GM18951 (cell line): ENCODE measurements around the gene GAS7.

Source experiments
- POLR2A ChIP-seq: IDR thresholded peaks from 4 replicates; pipeline ENCODE4 v1.6.1; 2011; ENCODE audit warnings: mild to moderate bottlenecking; ENCODE audit not compliant: insufficient read length, insufficient read depth; ENCODE audit errors: extremely low read depth
- in situ Hi-C: fragments of 300-500 bp; cut with MboI; formaldehyde crosslinking; loops from one replicate; pipeline ENCODE4 v1.12.0; 2022; ENCODE audit warnings: low sequenced_read_pairs, mixed read lengths, inconsistent platforms; ENCODE audit not compliant: unreplicated experiment

Gene GAS7

DNA sequence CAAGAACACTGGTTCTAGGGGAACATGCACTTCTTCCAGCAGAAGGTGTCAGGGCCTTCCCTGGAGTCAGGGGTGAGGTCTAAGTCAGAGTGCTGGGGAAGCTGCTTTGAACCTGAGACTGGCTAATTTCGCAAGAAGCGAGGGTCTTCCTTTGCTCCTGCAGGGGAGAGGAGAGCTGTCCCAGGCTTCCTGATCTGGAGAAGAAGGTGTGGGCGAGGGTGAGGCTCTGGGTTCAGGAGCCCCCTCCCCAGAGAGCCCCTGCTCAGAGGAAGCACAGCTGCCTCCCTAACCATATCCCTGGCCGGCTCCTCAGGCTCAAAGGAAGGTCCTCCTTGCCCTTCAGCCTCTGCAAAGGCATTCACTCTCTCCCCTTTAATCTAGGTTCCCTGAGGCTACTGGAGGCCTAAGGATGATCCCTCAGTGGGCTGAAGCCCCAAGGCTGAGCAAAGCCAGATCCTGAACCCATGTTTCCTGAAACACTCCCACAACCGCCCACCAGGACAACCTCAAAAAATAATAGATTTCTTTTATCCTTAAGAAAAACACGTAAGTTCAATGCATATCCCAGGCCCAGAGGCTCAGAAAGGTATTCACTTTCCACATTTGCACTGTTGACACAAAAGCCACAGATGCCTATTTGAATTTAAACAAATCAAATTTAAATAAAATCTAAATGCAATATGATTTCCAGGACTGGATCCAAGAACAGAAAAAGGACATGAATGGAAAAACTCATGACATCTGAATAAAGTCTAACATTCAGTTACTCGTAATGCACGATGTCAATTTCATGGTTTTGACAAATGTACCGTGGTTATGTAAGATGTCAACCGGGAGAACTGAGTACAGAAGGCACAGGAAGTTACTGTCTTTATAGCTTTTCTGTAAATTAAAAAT lies 221.9 kb downstream of the GAS7 start:
- no peak for TF ChIP-seq POLR2A
- in situ Hi-C loops: no loop called here

DNA sequence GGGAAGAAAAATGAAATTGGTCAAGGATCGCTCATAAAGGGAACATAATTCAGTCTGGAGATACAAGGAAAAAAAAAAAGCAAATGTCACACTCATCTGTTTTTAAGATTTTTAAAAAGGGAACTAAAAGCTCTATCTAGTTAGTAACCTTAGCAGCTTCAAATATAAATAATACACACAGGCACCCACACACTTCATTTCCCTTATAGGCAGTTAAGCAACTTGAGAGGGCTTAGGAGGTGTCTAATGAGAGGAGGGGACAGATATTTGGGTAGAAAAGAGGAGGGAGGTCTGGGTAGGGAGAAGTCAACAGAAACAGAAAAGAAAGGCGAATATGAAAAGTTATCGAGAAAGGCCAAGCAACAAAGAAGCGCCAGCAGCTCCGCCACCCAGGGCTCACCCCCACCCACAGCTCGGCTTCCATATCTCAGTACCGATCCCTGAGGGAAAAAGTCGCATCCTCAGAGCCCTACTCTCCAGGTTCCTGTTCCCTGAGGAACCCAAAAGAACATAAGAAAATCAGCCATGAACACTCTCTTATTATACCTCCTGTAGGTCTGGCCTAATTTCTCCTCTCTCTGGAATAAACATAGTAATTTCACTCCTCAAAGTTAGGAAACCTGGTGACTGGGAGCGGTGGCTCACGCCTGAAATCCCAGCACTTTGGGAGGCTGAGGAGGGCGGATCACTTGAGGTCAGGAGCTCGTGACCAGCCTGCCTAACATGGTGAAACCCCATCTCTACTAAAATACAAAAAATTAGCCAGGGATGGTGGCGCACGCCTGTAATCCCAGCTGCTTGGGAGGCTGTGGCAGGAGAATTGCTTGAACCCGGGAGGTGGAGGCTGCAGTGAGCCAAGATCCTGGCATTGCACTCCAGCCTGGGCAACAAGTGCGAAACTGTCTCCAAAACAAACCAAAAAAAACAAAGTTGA lies 223.7 kb downstream of the GAS7 start:
- in situ Hi-C loops: no loop called here
- no peak for TF ChIP-seq POLR2A

DNA sequence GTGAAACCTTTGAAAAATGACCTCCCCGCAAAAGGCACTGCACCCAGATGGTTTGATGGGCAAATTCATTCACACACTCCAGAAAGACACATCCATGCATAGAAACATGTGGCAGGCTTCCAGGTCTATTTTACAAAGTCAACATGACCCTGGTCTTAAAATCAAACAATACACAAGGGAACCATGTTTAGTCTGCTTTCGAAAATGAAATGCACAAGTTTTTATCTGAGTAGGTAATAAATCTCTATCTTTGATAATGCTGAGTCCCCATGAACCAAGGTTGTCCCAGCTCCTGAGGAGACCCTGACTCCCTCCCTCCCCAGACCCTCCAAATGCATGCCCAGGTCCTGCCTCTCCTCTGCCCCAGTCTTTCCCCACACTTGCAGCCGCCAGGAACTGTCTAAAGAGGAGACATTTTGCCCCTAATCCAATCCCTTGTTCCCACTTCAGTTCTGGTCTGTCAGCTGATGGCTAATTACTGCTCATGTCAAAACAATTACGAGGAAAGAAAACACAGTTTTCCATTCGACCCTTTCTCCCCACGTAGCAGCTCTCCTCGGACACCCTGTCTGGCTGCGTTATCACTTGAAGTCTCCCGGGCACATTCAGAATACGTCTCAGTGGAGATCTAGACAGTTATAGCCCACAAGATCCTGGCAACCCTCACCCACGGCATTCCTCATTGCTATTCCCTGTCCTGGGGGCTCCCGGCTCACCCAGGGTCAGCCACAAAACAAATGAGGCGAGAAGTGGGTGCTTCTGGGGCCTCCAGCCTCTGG lies 224.5 kb downstream of the GAS7 start:
- in situ Hi-C loops: no loop called here
- no peak for TF ChIP-seq POLR2A

DNA sequence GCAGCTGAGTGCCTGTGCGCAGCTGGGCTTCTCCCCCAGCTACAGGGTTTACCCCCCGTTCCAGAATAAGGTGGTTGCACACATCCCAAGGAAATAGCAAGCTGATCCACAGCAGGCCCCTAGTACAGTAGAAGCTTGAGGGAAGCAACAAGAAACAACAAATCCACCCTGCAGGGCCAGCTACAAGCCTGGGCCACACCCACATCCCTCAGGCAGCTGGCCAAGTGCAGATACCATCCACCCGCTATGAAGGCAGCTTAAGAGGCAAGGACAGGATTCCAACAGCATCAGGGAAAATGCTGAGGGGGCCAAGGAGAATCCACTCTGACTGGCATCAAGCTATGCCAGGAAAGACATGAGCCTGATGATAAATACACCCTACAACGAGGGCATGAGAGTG lies 226.4 kb downstream of the GAS7 start:
- TF ChIP-seq POLR2A: no peak
- in situ Hi-C loops: no loop called here

DNA sequence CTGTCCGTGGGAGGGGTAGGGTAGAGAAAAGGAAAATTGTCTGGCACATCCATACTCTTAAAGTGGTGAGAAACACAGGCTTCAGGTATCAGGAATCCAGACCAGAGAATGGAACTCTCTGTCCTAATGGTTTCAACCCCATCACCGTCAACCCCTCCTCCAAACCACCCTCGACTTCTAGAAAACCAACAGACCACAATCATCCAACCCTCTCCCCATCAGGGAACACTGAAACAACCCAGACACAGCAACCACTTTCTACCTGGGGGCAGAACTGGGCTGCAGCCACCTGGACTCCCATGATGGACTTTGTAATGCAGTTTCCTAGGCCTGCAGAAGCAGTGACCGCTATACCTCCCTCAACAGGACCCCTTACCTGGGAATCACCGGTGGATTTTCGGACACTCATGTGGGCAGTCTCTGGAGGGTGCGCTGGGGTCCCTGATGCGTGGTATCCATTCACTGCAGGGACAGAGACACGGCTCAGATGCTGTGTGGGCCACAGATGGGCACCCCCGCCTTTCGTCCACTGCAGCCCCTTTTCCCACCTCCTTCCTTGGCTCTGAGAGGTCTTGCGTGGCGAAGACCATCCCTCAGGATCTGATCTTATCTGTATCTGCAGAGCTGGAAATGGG lies 229.0 kb downstream of the GAS7 start:
- in situ Hi-C loops: loop anchor here (10.0 kb wide), 1 partner anchor 255 kb away; no protein-coding TSS in a partner anchor
- TF ChIP-seq POLR2A: no peak

DNA sequence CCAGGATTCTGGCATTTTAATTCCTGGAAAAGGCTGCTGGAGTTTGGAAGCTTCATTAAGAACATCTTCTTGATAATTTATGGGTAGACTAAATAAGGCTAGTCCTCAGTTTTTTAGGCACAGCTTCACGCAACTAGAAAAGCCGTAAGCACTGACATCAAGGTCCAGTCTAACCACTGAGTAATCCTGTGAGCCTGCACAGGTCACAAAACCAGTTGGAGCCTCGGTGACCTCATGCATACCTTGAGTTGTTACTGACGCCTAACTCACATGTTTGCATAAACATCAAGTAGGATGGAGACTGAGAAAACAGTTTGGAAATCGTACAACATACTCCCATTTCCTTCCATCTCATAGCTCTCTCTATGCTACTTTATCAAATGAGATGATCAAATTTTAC lies 229.5 kb downstream of the GAS7 start:
- no peak for TF ChIP-seq POLR2A
- in situ Hi-C loops: loop anchor here (10.0 kb wide), 1 partner anchor 256 kb away; no protein-coding TSS in a partner anchor

DNA sequence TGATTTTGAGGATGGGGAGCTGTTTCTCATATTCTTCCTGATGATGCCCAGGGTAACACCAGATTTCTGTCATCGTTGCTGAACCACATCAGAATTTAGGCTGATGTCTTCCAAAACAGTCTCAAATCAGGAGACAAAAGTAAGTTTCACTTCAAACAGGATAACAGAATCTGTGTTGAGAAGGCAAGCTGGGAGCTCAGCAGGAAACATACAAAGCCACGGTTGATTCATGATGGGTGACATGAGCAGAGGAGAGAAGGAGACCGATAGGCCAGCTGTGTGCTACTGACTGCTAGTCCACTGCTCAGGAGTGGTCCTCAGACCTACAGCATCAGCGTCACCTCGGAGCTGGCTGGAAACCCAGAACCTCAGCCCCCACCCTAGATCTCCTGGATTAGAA lies 230.4 kb downstream of the GAS7 start:
- in situ Hi-C loops: loop anchor here (10.0 kb wide), 1 partner anchor 257 kb away; no protein-coding TSS in a partner anchor
- TF ChIP-seq POLR2A: no peak

DNA sequence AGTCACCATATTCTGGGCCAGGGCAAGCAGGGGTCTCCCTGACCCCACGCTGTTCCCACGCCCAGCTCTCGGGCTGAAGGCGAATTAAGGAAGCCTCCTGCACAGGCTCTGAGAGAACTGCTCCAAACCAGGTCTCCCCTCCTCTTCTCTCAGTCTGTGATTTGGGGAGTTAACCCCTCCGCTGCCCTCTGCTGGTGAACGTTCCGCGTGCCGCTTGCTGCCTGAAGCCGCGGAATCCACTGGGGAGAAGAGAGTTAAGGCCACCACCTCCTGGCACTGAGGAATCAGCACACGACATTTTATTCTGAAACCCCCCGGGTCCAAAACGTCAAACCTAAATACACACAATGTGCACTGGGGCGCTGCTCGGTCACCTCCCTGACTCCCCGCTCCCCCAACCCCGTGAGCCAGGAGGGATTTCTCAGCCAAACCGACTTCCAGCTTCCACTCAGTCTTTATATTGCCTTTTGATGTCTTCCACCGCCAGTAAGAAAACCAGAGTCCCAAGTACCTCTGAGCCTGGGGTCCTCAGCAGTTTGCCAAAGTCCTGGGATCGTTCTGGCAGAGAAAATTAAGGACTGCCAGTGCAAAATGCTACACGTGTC lies 238.9 kb downstream of the GAS7 start:
- TF ChIP-seq POLR2A: no peak
- in situ Hi-C loops: no loop called here

DNA sequence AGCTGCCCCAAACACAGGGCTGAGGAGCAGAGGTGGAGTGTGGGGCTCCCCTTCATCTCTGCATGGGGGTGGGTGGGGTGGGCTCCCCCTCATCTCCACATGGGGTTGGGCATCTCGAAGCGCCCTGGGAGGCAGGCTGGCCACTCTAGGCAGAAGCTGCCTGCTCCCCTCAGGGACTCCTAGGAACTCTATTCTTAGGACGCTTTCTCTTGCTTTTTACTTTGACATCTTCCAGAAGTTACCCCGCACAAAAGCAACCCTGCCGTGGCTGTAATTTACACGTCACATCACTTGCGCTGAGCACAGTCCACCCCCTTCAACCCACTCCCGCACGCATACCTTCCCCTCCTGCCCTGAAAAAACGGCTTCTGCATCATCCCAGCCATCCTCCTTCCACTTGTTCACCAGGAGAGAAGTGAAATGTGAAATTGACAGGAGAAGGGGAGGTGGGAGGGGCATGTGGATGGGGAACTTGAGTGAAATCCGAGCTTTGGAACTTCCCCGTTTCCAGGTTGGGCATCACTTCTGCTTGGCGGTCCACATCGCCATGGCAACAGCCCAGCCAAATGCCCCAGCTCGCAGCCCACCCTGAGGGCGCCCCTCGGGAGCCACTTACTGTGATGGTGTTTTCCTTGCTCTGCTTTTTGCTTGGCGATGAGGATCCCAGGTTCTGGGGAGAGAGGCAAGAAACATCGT lies 239.7 kb downstream of the GAS7 start:
- TF ChIP-seq POLR2A: no peak
- in situ Hi-C loops: no loop called here

DNA sequence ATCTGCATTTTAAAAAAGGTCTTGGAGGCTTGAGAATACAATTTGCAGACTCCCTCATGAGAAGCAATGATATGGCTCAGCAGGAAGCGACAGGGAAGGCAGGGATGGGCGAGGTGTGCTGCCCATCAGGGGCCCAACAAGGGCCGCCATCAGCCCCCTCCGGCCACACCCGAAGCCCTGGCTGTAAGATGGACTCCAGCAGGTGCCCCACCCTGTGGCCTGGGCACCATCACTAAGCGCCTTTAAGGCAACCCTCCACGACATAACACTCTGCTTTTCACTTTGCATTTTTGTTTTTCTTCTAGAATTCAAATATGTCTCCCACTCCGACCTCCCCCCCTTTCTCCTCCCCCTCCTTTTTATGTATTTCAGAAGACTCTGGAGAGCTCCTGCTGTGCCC lies 241.2 kb downstream of the GAS7 start:
- no peak for TF ChIP-seq POLR2A
- in situ Hi-C loops: no loop called here

DNA sequence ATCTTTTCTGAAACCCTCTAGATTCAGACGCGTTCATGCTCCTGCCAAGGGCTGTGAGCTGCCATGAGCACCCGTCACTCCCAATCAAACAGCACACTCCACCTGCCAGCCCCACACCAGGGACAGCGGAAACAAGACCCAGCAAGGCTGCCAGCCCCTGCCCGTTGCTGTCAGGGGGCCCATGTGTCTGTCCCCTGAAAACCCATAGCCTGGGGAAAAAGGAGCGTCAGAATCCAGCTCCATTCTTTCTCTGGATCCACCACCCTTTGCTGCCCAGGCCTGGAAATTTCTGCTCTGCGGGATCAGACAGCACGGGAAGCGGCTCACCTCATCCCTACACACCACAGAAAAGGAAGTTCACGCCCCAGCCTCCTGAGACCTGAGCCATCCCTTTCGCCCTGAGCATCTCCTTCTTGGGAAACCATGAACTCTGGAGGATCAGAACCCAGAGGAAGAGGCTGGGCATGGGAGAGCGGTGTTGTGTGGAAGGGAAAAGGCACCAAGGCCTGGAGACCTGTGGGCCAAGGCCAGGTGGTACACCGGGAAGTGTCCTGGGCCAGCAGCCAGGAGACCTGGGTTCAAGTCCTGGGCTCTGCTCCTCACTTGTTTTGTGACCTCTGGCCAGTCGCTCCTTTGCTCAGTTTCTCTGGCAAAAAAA lies 241.8 kb downstream of the GAS7 start:
- in situ Hi-C loops: no loop called here
- TF ChIP-seq POLR2A: no peak
